DOHH2 (cell line): ENCODE measurements around the gene ITIH5.

ENCODE experiments used
- H3F3A ChIP-seq: fragments of 200-600 bp; sonication (generic), shearing (Covaris generic); 2 replicates; pipeline ENCODE4 v1.6.0; 2016; ENCODE audit warnings: antibody characterized with exemption, mild to moderate bottlenecking; ENCODE audit not compliant: control insufficient read depth, insufficient read depth
- H3K27ac ChIP-seq: fragments of 200-600 bp; sonication (generic); 2 replicates; pipeline ENCODE4 v1.5.1; 2014; ENCODE audit warnings: low read depth, mild to moderate bottlenecking, low read length, moderate library complexity
- H3K27me3 ChIP-seq: fragments of 200-600 bp; sonication (generic); 2 replicates; pipeline ENCODE4 v1.6.1; 2014; ENCODE audit warnings: mild to moderate bottlenecking, low read length, mixed read lengths; ENCODE audit not compliant: control insufficient read depth
- H3K36me3 ChIP-seq: fragments of 200-600 bp; sonication (generic); 2 replicates; pipeline ENCODE4 v1.6.1; 2014; ENCODE audit warnings: mild to moderate bottlenecking, low read length, moderate library complexity, mixed read lengths; ENCODE audit not compliant: control insufficient read depth
- H3K4me1 ChIP-seq: fragments of 200-600 bp; sonication (generic); 2 replicates; pipeline ENCODE4 v1.6.1; 2014; ENCODE audit warnings: mild to moderate bottlenecking, low read length, mixed read lengths; ENCODE audit not compliant: control insufficient read depth
- H3K4me2 ChIP-seq: fragments of 200-600 bp; sonication (generic); 2 replicates; pipeline ENCODE4 v1.6.0; 2014; ENCODE audit warnings: mild to moderate bottlenecking, low read length, moderate library complexity
- H3K4me3 ChIP-seq: fragments of 200-600 bp; sonication (generic); 2 replicates; pipeline ENCODE4 v1.5.1; 2014; ENCODE audit warnings: mild to moderate bottlenecking, low read length, mixed read lengths
- H3K79me2 ChIP-seq: fragments of 200-600 bp; sonication (generic); 2 replicates; pipeline ENCODE4 v1.6.1; 2014; ENCODE audit warnings: mild to moderate bottlenecking, low read length, mixed read lengths; ENCODE audit not compliant: control insufficient read depth
- H3K9me2 ChIP-seq: fragments of 200-600 bp; sonication (generic); replicated peaks from 2 replicates; pipeline ENCODE4 v1.6.1; 2014; ENCODE audit warnings: mild to moderate bottlenecking, low read length, mixed read lengths; ENCODE audit not compliant: control insufficient read depth
- H3K9me3 ChIP-seq: fragments of 200-600 bp; sonication (generic); 2 replicates; pipeline ENCODE4 v1.6.1; 2014; ENCODE audit warnings: antibody characterized with exemption, low read length, mixed read lengths; ENCODE audit not compliant: control insufficient read depth, insufficient read depth
- H4K20me1 ChIP-seq: fragments of 200-600 bp; sonication (generic); 2 replicates; pipeline ENCODE4 v1.6.0; 2014; ENCODE audit warnings: low read depth, mild to moderate bottlenecking, antibody characterized with exemption, low read length, moderate library complexity; ENCODE audit not compliant: control insufficient read depth, insufficient read depth
- CTCF ChIP-seq: fragments of 200-600 bp; sonication (generic); IDR thresholded peaks from one replicate; pipeline ENCODE4 v1.5.1; 2014; ENCODE audit warnings: antibody characterized with exemption, mild to moderate bottlenecking, low read depth, low read length; ENCODE audit not compliant: poor library complexity, severe bottlenecking
- EZH2phosphoT487 ChIP-seq: fragments of 200-600 bp; sonication (generic); IDR thresholded peaks from 2 replicates; pipeline ENCODE4 v1.6.1; 2017; ENCODE audit warnings: borderline replicate concordance, mild to moderate bottlenecking, antibody characterized with exemption, low read length, moderate library complexity, mixed read lengths

ITIH5 gene

DNA sequence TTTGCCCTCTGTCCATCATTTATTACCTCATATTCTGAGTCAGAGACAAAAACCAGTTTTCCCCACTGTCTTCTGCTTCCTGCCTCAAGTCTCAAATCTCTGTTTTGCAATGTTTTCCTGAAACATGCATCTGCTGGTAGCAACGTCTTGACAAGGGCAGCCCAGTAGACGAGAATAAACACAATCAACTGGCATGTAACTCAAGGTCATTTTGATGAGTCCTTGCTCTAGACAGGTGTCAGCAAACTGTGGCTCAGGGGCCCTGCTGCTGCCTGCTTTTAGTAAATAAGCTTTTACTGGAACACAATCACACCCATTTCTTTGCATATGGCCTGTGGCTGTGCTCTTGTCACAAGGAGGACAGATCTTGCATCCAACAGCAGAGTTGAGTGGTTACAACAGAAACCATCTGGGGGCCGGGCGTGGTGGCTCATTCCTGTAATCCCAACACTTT lies 59.8 kb downstream of the ITIH5 start:
- Histone ChIP-seq H3K36me3 (no peaks in the 10 kb centered on the region), H3K27me3 (no peaks in the 10 kb centered on the region), H4K20me1 (no peaks in the 10 kb centered on the region), H3K4me3 (no peak overlapping the region), H3K4me1 (no peaks in the 10 kb centered on the region), H3K9me3 (no peaks in the 10 kb centered on the region), H3K79me2 (no peaks in the 10 kb centered on the region), H3K27ac (no peak overlapping the region), H3K9me2 (no peaks in the 10 kb centered on the region), H3F3A (no peaks in the 10 kb centered on the region), H3K4me2 (no peak overlapping the region)
- TF ChIP-seq CTCF (no peak), EZH2phosphoT487 (no peak)

- TF ChIP-seq CTCF (no peak), EZH2phosphoT487 (no peak)
- H3F3A ChIP-seq = no peaks in the 10 kb centered on the region
Observed at GRCh38 chr10:7605565-7606295, 61.0 kb downstream of the ITIH5 start.

DNA sequence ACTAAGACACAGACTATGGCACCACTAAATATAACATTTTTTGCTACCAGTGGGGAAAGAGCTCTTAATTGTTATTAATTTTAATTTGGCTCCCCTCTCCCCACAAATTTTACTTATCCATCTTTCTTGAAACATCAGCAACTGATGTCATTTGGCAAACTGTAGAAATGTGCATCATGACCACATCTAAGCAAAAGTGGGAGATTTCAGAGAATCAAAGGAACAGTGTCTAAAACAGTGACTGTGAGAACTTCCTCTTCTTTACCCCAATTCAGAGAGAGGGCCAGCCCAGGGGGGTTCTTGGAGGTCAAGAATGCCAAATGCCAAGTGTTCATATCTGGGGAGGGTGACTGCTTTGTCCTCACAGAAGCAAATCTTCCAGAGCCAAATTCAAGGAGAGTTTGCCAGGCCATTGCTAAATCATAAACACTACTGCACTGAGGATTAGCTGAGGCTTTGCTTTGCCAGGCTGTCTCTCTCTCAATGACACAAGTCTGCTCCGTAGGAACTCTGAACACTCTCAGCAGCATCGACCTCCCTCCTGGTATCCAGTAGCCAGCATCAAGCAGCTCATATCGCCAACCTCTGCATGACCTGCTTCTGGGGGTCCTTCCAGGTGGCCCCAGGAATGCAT lies 65.6 kb downstream of the ITIH5 start:
- H3K4me2 ChIP-seq = no peak overlapping the region
- no peak overlapping the region for H3K4me3 ChIP-seq
- TF ChIP-seq CTCF (no peak), EZH2phosphoT487 (no peak)
- H3K27ac ChIP-seq = no peak overlapping the region
- H3F3A ChIP-seq = no peaks in the 10 kb centered on the region
- H3K9me3 ChIP-seq = no peaks in the 10 kb centered on the region
- no peaks in the 10 kb centered on the region for H3K4me1 ChIP-seq
- no peaks in the 10 kb centered on the region for H3K79me2 ChIP-seq
- no peaks in the 10 kb centered on the region for H3K36me3 ChIP-seq
- H4K20me1 ChIP-seq = no peaks in the 10 kb centered on the region
- H3K9me2 ChIP-seq = no peaks in the 10 kb centered on the region
- H3K27me3 ChIP-seq = peaks cover 14% of the 10 kb centered on the region

More at GRCh38 chr10:7605565-7606295, 61.0 kb downstream of the ITIH5 start:
- Histone ChIP-seq H4K20me1 (no peaks in the 10 kb centered on the region), H3K9me3 (no peaks in the 10 kb centered on the region), H3K4me1 (no peaks in the 10 kb centered on the region), H3K4me2 (no peak overlapping the region), H3K79me2 (no peaks in the 10 kb centered on the region), H3K36me3 (no peaks in the 10 kb centered on the region), H3K27ac (no peak overlapping the region), H3K4me3 (no peak overlapping the region), H3K27me3 (0 out of 2 replicates have a peak, but pooled peaks cover 3% of the 10 kb centered on the region), H3K9me2 (no peaks in the 10 kb centered on the region)
